ENCODE measurements around the gene CEP350.
"Not testable (repeated sequence)": the region's sequence is repeated elsewhere in the genome, so short reads cannot be mapped to it uniquely, and the experiment has no call there.

CEP350 gene

GRCh38 chr1:180123463-180123936 is 168.9 kb downstream of the CEP350 start:
- Histone ChIP-seq H3K36me3 (ENCODE audit: insufficient read depth) (no peaks in the 10 kb centered on the region), H4K20me1 (ENCODE audit: insufficient read depth) (no peaks in the 10 kb centered on the region), H3K79me2 (ENCODE audit: insufficient read depth, low read depth) (no peaks in the 10 kb centered on the region), H2AFZ (ENCODE audit: low read depth) (no peak overlapping the region), H3K27ac (no peak overlapping the region), H3K9ac (no peak overlapping the region), H3K4me1 (ENCODE audit: low read depth, poor library complexity, severe bottlenecking) (peaks cover 6% of the 10 kb centered on the region), H3K4me2 (no peak overlapping the region), H3K27me3 (ENCODE audit: insufficient read depth, low read depth) (no peaks in the 10 kb centered on the region), H3K4me3 (IDR thresholded peaks at IDR 0.05; ENCODE audit: insufficient read depth, low read depth, low read length) (no peak overlapping the region)
- no peak for TF ChIP-seq CTCF (conservative IDR thresholded peaks at IDR 0.05; ENCODE audit: low read depth, low read length)

- Histone ChIP-seq H3K9ac (no peak overlapping the region), H3K36me3 (ENCODE audit: insufficient read depth) (no peaks in the 10 kb centered on the region), H3K79me2 (ENCODE audit: insufficient read depth, low read depth) (no peaks in the 10 kb centered on the region), H3K4me2 (no peak overlapping the region), H3K27ac (no peak overlapping the region), H3K4me3 (IDR thresholded peaks at IDR 0.05; ENCODE audit: insufficient read depth, low read depth, low read length) (no peak overlapping the region), H3K4me1 (ENCODE audit: low read depth, poor library complexity, severe bottlenecking) (peaks cover 6% of the 10 kb centered on the region), H2AFZ (ENCODE audit: low read depth) (no peak overlapping the region), H3K27me3 (ENCODE audit: insufficient read depth, low read depth) (no peaks in the 10 kb centered on the region), H4K20me1 (ENCODE audit: insufficient read depth) (no peaks in the 10 kb centered on the region)
- no peak for TF ChIP-seq CTCF (conservative IDR thresholded peaks at IDR 0.05; ENCODE audit: low read depth, low read length)
Observed at GRCh38 chr1:180130651-180131050, 176.0 kb downstream of the CEP350 start.

- no peaks in the 10 kb centered on the region for H3K36me3 ChIP-seq (ENCODE audit: insufficient read depth)
- H3K4me3 ChIP-seq (IDR thresholded peaks at IDR 0.05; ENCODE audit: insufficient read depth, low read depth, low read length) = no peak overlapping the region
- H3K4me2 ChIP-seq = no peak overlapping the region
- H4K20me1 ChIP-seq (ENCODE audit: insufficient read depth) = no peaks in the 10 kb centered on the region
- H3K79me2 ChIP-seq (ENCODE audit: insufficient read depth, low read depth) = no peaks in the 10 kb centered on the region
- H3K27ac ChIP-seq = no peak overlapping the region
- no peaks in the 10 kb centered on the region for H3K27me3 ChIP-seq (ENCODE audit: insufficient read depth, low read depth)
- H3K9ac ChIP-seq = no peak overlapping the region
- no peak overlapping the region for H2AFZ ChIP-seq (ENCODE audit: low read depth)
- peaks cover 6% of the 10 kb centered on the region for H3K4me1 ChIP-seq (ENCODE audit: low read depth, poor library complexity, severe bottlenecking)
- TF ChIP-seq CTCF (conservative IDR thresholded peaks at IDR 0.05; ENCODE audit: low read depth, low read length) = no peak
Observed at GRCh38 chr1:180131510-180131909, 176.9 kb downstream of the CEP350 start.

GRCh38 chr1:180133193-180133592 is 178.6 kb downstream of the CEP350 start:
- H2AFZ ChIP-seq (ENCODE audit: low read depth) = no peak overlapping the region
- no peak for TF ChIP-seq CTCF (conservative IDR thresholded peaks at IDR 0.05; ENCODE audit: low read depth, low read length)
- H3K27ac ChIP-seq = no peak overlapping the region
- no peaks in the 10 kb centered on the region for H3K79me2 ChIP-seq (ENCODE audit: insufficient read depth, low read depth)
- no peak overlapping the region for H3K4me3 ChIP-seq (IDR thresholded peaks at IDR 0.05; ENCODE audit: insufficient read depth, low read depth, low read length)
- H3K4me2 ChIP-seq = no peak overlapping the region
- no peaks in the 10 kb centered on the region for H4K20me1 ChIP-seq (ENCODE audit: insufficient read depth)
- H3K4me1 ChIP-seq (ENCODE audit: low read depth, poor library complexity, severe bottlenecking) = no peaks in the 10 kb centered on the region
- H3K9ac ChIP-seq = no peak overlapping the region
- no peaks in the 10 kb centered on the region for H3K27me3 ChIP-seq (ENCODE audit: insufficient read depth, low read depth)
- H3K36me3 ChIP-seq (ENCODE audit: insufficient read depth) = no peaks in the 10 kb centered on the region

GRCh38 chr1:180133688-180134087 is 179.1 kb downstream of the CEP350 start:
- H3K27ac ChIP-seq; H3K4me1 ChIP-seq (ENCODE audit: low read depth, poor library complexity, severe bottlenecking); H3K27me3 ChIP-seq (ENCODE audit: insufficient read depth, low read depth); H3K4me3 ChIP-seq (IDR thresholded peaks at IDR 0.05; ENCODE audit: insufficient read depth, low read depth, low read length); H3K4me2 ChIP-seq; H4K20me1 ChIP-seq (ENCODE audit: insufficient read depth); H3K36me3 ChIP-seq (ENCODE audit: insufficient read depth); H3K9ac ChIP-seq; H3K79me2 ChIP-seq (ENCODE audit: insufficient read depth, low read depth); H2AFZ ChIP-seq (ENCODE audit: low read depth): not testable (repeated sequence)

Measured in KMS-11 (cell line).